Kidney epithelial cell (primary cell): Measurements from ENCODE around the gene RETSAT. TPM values are rescaled to one million over a fixed set of nuclear protein-coding genes. Genes with fewer than 3 reads are reported as not detected.
"Not testable (repeated sequence)": the region's sequence is repeated elsewhere in the genome, so short reads cannot be mapped to it uniquely, and the experiment has no call there.

Experiments used
- DNase-seq: peaks from one replicate; pipeline ENCODE4 v3.0.0-alpha.2; 2010; ENCODE audit warnings: low read depth
- H3K27me3 ChIP-seq: 2 replicates; pipeline ENCODE4 v1.6.0; 2011; ENCODE audit warnings: low read length; ENCODE audit not compliant: control insufficient read depth, insufficient read depth
- H3K36me3 ChIP-seq: 2 replicates; pipeline ENCODE4 v1.5.1; 2011; ENCODE audit warnings: low read length; ENCODE audit not compliant: control insufficient read depth, insufficient read depth
- H3K4me3 ChIP-seq: 2 replicates; pipeline ENCODE4 v1.5.1; 2011; ENCODE audit warnings: low read depth, mild to moderate bottlenecking, control low read depth, low read length
- CTCF ChIP-seq: IDR thresholded peaks from 2 replicates; pipeline ENCODE4 v1.5.1; 2011; ENCODE audit warnings: mild to moderate bottlenecking, moderate library complexity, low read length, control low read depth, inconsistent platforms; ENCODE audit not compliant: insufficient read depth, poor library complexity, severe bottlenecking
- total RNA-seq: library from RNA; depleted of rRNA; stranded (reverse); fragments of >200 nt; gene quantifications from 2 replicates; pipeline ENCODE4 v1.2.3, GENCODE V29; 2015

Gene RETSAT
- total RNA-seq, 1 donor from 2014 or later, result 29.6 TPM

GRCh38 chr2:85385746-85386145, 31.4 kb upstream of the RETSAT start:
- no peak for TF ChIP-seq CTCF
- DNase-seq, result no peak
- Histone ChIP-seq H3K4me3 (no peak overlapping the region), H3K27me3 (no peaks in the 10 kb centered on the region), H3K36me3 (peaks cover 1% of the 10 kb centered on the region)

- no peak for TF ChIP-seq CTCF
- DNase-seq, result no peak
- Histone ChIP-seq H3K36me3 (no peaks in the 10 kb centered on the region), H3K4me3 (no peak overlapping the region), H3K27me3 (no peaks in the 10 kb centered on the region)
These were observed 29.5 kb upstream of the RETSAT start for GRCh38 chr2:85383850-85384249.

- not testable (repeated sequence) for H3K4me3 ChIP-seq, H3K27me3 ChIP-seq, H3K36me3 ChIP-seq, DNase-seq
These were observed 28.8 kb upstream of the RETSAT start for GRCh38 chr2:85383151-85383550.

- no peaks in the 10 kb centered on the region for H3K36me3 ChIP-seq
- no peak for DNase-seq
- TF ChIP-seq CTCF, result no peak
- H3K27me3 ChIP-seq, result no peaks in the 10 kb centered on the region
- H3K4me3 ChIP-seq, result no peak overlapping the region
These were observed 25.7 kb upstream of the RETSAT start for GRCh38 chr2:85380048-85380447.

GRCh38 chr2:85378257-85378656, 23.9 kb upstream of the RETSAT start:
- TF ChIP-seq CTCF, result no peak
- Histone ChIP-seq H3K4me3 (no peak overlapping the region), H3K36me3 (no peaks in the 10 kb centered on the region), H3K27me3 (no peaks in the 10 kb centered on the region)
- no peak for DNase-seq

- no peak for DNase-seq
- Histone ChIP-seq H3K4me3 (no peak overlapping the region), H3K36me3 (no peaks in the 10 kb centered on the region), H3K27me3 (no peaks in the 10 kb centered on the region)
- no peak for TF ChIP-seq CTCF
These were observed 22.8 kb upstream of the RETSAT start for GRCh38 chr2:85377083-85377482.
